ENCODE data around the gene ARHGEF18.

- TF ChIP-seq MAX (IDR thresholded peaks at IDR 0.05) (no peak), YY1 (IDR thresholded peaks at IDR 0.05; ENCODE audit: low read depth) (no peak), EGR1 (IDR thresholded peaks at IDR 0.05) (no peak), TAF1 (IDR thresholded peaks at IDR 0.05; ENCODE audit: low read depth) (no peak), CEBPB (IDR thresholded peaks at IDR 0.05) (no peak), RAD21 (IDR thresholded peaks at IDR 0.05; ENCODE audit: low read depth) (no peak), REST (IDR thresholded peaks at IDR 0.05; ENCODE audit: low read depth) (no peak), FOXM1 (IDR thresholded peaks at IDR 0.05; ENCODE audit: borderline replicate concordance, low read depth) (no peak), TEAD4 (IDR thresholded peaks at IDR 0.05) (no peak), CREB1 (IDR thresholded peaks at IDR 0.05; ENCODE audit: low read depth) (no peak), ZBTB7A (IDR thresholded peaks at IDR 0.05; ENCODE audit: low read depth) (no peak)
Observed at GRCh38 chr19:7363225-7363624, 14.5 kb downstream of the ARHGEF18 start.

Data from Ishikawa (cell line).